IMR-90 (cell line): ENCODE data around the gene TSEN34. TPM values are rescaled to one million over a fixed set of nuclear protein-coding genes. Genes with fewer than 3 reads are reported as not detected.

Experiments used
- ATAC-seq: fragments of 200-7000 bp; cut with Tn5 transposase; 2 replicates; pipeline ENCODE4 v1.9.1; 2020; ENCODE audit warnings: low read depth, mild to moderate bottlenecking, moderate library complexity
- BruUV-seq: library from RNA; stranded (reverse); fragments of 400-500 nt; replicated peaks from 2 replicates; lab custom pipeline; 2021; lab: Mats Ljungman, UMichigan
- CTCF ChIA-PET: fragments of 300-600 bp; formaldehyde crosslinking; extraction: SDS; loops from one replicate; lab custom pipeline; 2021; ENCODE audit warnings: antibody characterized with exemption; lab: Yijun Ruan, JAX
- POLR2A ChIA-PET: fragments of 300-600 bp; sonication (Branson Sonifier 250); formaldehyde crosslinking; loops from one replicate; lab custom pipeline; 2022; ENCODE audit warnings: antibody characterized with exemption; ENCODE audit not compliant: unreplicated experiment; lab: Charles Lee
- DNase-seq: peaks from one replicate; pipeline ENCODE4 v3.0.0; 2013
- H2AFZ ChIP-seq: replicated peaks from 2 replicates; pipeline ENCODE3; 2013; ENCODE audit warnings: low read length, mild to moderate bottlenecking; ENCODE audit not compliant: poor library complexity
- H2AK5ac ChIP-seq: 2 replicates; pipeline ENCODE4 v1.6.1; 2013; ENCODE audit warnings: low read depth, low read length, inconsistent platforms
- H2AK9ac ChIP-seq: replicated peaks from 2 replicates; pipeline ENCODE3; 2013; ENCODE audit warnings: mild to moderate bottlenecking, low read depth, low read length, moderate library complexity; ENCODE audit not compliant: poor library complexity
- H2BK120ac ChIP-seq: 2 replicates; pipeline ENCODE4 v1.6.1; 2013; ENCODE audit warnings: low read depth, low read length, inconsistent platforms
- H2BK15ac ChIP-seq: 3 replicates; pipeline ENCODE4 v1.6.1; 2013; ENCODE audit warnings: low read depth, low read length, inconsistent platforms
- H2BK20ac ChIP-seq: 2 replicates; pipeline ENCODE4 v1.6.1; 2013; ENCODE audit warnings: low read depth, mild to moderate bottlenecking, inconsistent platforms, low read length, moderate library complexity
- H2BK5ac ChIP-seq: 2 replicates; pipeline ENCODE4 v1.6.1; 2013; ENCODE audit warnings: mild to moderate bottlenecking, low read depth, low read length, inconsistent platforms; ENCODE audit not compliant: poor library complexity, severe bottlenecking
- H3K14ac ChIP-seq: replicated peaks from 2 replicates; pipeline ENCODE4 v1.6.1; 2013; ENCODE audit warnings: low read depth, low read length, inconsistent platforms
- H3K18ac ChIP-seq: 2 replicates; pipeline ENCODE4 v1.6.1; 2013; ENCODE audit warnings: low read depth, low read length, control low read depth
- H3K23ac ChIP-seq: 2 replicates; pipeline ENCODE4 v1.6.1; 2013; ENCODE audit warnings: low read depth, low read length, inconsistent platforms
- H3K27ac ChIP-seq: 2 replicates; pipeline ENCODE4 v1.5.1; 2013; ENCODE audit warnings: mild to moderate bottlenecking, control low read depth, low read length; ENCODE audit not compliant: insufficient read depth
- H3K27me3 ChIP-seq: 2 replicates; pipeline ENCODE4 v1.6.1; 2013; ENCODE audit warnings: low read length; ENCODE audit not compliant: control insufficient read depth, insufficient read depth
- H3K36me3 ChIP-seq: 2 replicates; pipeline ENCODE4 v1.6.1; 2013; ENCODE audit warnings: low read length, mixed read lengths; ENCODE audit not compliant: control insufficient read depth, insufficient read depth
- H3K4ac ChIP-seq: 2 replicates; pipeline ENCODE4 v1.6.1; 2013; ENCODE audit warnings: low read depth, low read length, inconsistent platforms
- H3K4me1 ChIP-seq: 2 replicates; pipeline ENCODE4 v1.6.1; 2013; ENCODE audit warnings: low read length, mixed read lengths; ENCODE audit not compliant: control insufficient read depth, insufficient read depth
- H3K4me2 ChIP-seq: 2 replicates; pipeline ENCODE4 v1.6.1; 2013; ENCODE audit warnings: low read depth, mild to moderate bottlenecking, control low read depth, low read length, moderate library complexity
- H3K4me3 ChIP-seq: 2 replicates; pipeline ENCODE4 v1.5.1; 2013; ENCODE audit warnings: low read depth, mild to moderate bottlenecking, control low read depth, low read length, moderate library complexity; ENCODE audit not compliant: insufficient read depth
- H3K56ac ChIP-seq: 2 replicates; pipeline ENCODE4 v1.6.1; 2013; ENCODE audit warnings: low read length, inconsistent platforms; ENCODE audit not compliant: insufficient read depth; ENCODE audit errors: extremely low read depth
- H3K79me1 ChIP-seq, 2 experiments: 2 replicates each; pipeline ENCODE4 v1.6.1; 2013; ENCODE audit warnings: low read length in 2 of 2, inconsistent platforms in 1 of 2, low read depth in 1 of 2
- H3K9ac ChIP-seq: 2 replicates; pipeline ENCODE4 v1.6.1; 2013; ENCODE audit warnings: low read depth, low read length, control low read depth
- H3K9me1 ChIP-seq: 2 replicates; pipeline ENCODE4 v1.6.1; 2013; ENCODE audit warnings: low read length, inconsistent platforms; ENCODE audit not compliant: insufficient read depth
- H3K9me3 ChIP-seq: 2 replicates; pipeline ENCODE4 v1.6.1; 2013; ENCODE audit warnings: low read length; ENCODE audit not compliant: control insufficient read depth, insufficient read depth
- H4K20me1 ChIP-seq: 2 replicates; pipeline ENCODE4 v1.6.1; 2013; ENCODE audit warnings: low read length, inconsistent platforms; ENCODE audit not compliant: insufficient read depth
- H4K5ac ChIP-seq: 2 replicates; pipeline ENCODE4 v1.6.1; 2013; ENCODE audit warnings: mild to moderate bottlenecking, low read depth, low read length, control low read depth
- H4K8ac ChIP-seq, 2 experiments: 2 replicates each; pipeline ENCODE4 v1.6.1; 2013; ENCODE audit warnings: low read depth in 2 of 2, low read length in 2 of 2, control low read depth in 1 of 2, inconsistent platforms in 1 of 2
- H4K91ac ChIP-seq: 2 replicates; pipeline ENCODE4 v1.6.1; 2013; ENCODE audit warnings: low read depth, low read length, inconsistent platforms; ENCODE audit not compliant: insufficient read depth
- CHD1 ChIP-seq: IDR thresholded peaks from 2 replicates; pipeline ENCODE4 v1.6.1; 2012; ENCODE audit warnings: low read depth, low read length, improper control_type of control experiment
- MAFK ChIP-seq: IDR thresholded peaks from 2 replicates; pipeline ENCODE4 v1.6.1; 2012; ENCODE audit warnings: low read depth, low read length, improper control_type of control experiment
- MAZ ChIP-seq: IDR thresholded peaks from 2 replicates; pipeline ENCODE4 v1.6.1; 2012; ENCODE audit warnings: low read depth, mild to moderate bottlenecking, low read length, improper control_type of control experiment, moderate library complexity, borderline replicate concordance
- SMC3 ChIP-seq: fragments of 150-350 bp; IDR thresholded peaks from 2 replicates; pipeline ENCODE4 v1.6.1; 2016; ENCODE audit warnings: low read depth, mild to moderate bottlenecking, antibody characterized with exemption, low read length, moderate library complexity
- WGBS, 2 experiments: methylation state at CpG; one replicate each; pipeline versions ENCODE4 v1.1.5 to v1.1.7; 2013; ENCODE audit warnings: missing lambda C conversion rate in 2 of 2; ENCODE audit not compliant: insufficient read length in 1 of 2; ENCODE audit errors: extremely low coverage in 2 of 2; 5-methylcytosine and 5-hydroxymethylcytosine counted together
- dilution Hi-C: fragments of 300-500 bp; cut with HindIII; formaldehyde crosslinking; loops from one replicate; pipeline ENCODE4 v1.14.3; 2018; ENCODE audit warnings: low sequenced_read_pairs; ENCODE audit not compliant: unreplicated experiment
- in situ Hi-C: fragments of 300-500 bp; cut with MboI; formaldehyde crosslinking; loops from 3 replicates; pipeline ENCODE4 v1.14.3; 2019; ENCODE audit warnings: low sequenced_read_pairs, inconsistent platforms, mixed read lengths
- intact Hi-C: fragments of 100-400 bp; cut with micrococcal nuclease; formaldehyde crosslinking; loops from 2 replicates; pipeline ENCODE4 v1.10.0; 2022
- polyA plus RNA-seq, 3 experiments: library from polyadenylated mRNA; depleted of rRNA; stranded (reverse); fragments of >200 nt; gene quantifications; 2 replicates each; pipeline ENCODE4 v1.2.3, GENCODE V29; 2012; ENCODE audit warnings: low replicate concordance in 1 of 3
- total RNA-seq: library from RNA; depleted of rRNA; stranded (reverse); fragments of >200 nt; gene quantifications from 2 replicates; pipeline ENCODE4 v1.2.3, GENCODE V29; 2012

TSEN34 gene
- total and polyA plus RNA-seq, 2 of the 4 experiments (the other 2 are of a cell fraction) = 32.1 to 69.4 TPM

DNA sequence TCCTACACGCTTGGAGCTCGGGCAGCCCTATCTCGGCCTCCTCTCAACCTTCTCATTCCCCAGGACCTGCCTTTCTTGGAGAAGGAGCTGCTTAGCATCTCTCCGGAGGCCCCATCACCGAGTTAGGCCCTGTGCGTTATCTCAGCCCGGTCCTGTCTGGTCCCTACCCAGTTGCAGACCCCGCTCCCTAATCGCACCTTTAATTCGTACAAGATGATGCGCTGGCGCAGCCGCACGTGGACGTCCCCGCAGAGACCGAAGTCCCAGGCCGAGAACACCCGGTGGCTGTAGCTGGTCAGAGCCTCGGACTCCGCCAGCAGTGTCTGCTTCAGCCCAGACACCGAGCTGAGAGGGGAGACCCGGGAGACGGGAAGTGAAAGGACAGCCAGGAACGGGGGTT, 25.9 kb upstream of the TSEN34 start:
- Histone ChIP-seq H4K20me1 (no peaks in the 10 kb centered on the region), H3K27ac (no peak overlapping the region), H3K4me2 (no peak overlapping the region), H4K5ac (no peak overlapping the region), H3K36me3 (no peaks in the 10 kb centered on the region), H2BK20ac (no peak overlapping the region), H2BK15ac (no peak overlapping the region), H3K4ac (no peak overlapping the region), H2AFZ (no peak overlapping the region), H2BK5ac (no peak overlapping the region), H3K9me1 (no peaks in the 10 kb centered on the region; the same call in 1 of the 2 replicates), H3K23ac (no peak overlapping the region), H2AK5ac (no peak overlapping the region), H2AK9ac (peak overlapping the region; percentile 65), H3K4me3 (no peak overlapping the region), H2BK120ac (no peak overlapping the region), H3K9me3 (no peaks in the 10 kb centered on the region), H4K8ac (no peak overlapping the region), H3K56ac (no peak overlapping the region), H3K9ac (no peak overlapping the region), H3K27me3 (no peaks in the 10 kb centered on the region), H4K91ac (no peak overlapping the region), H3K79me1 (peaks cover 0 to 15% of the 10 kb centered on the region in 2 experiments; a peak in 1 of 4 replicates), H3K18ac (no peak overlapping the region), H3K14ac (no peak overlapping the region), H3K4me1 (peaks cover 6% of the 10 kb centered on the region; the same call in 1 of the 2 replicates)
- dilution Hi-C loops = no loop called here
- WGBS, 2 experiments = 92% methylated on average over 22 of the region's 25 CpGs; no CpG with 5 or more reads in 1 of the 2 experiments
- CTCF ChIA-PET = no interaction called here
- intact Hi-C loops = no loop called here
- BruUV-seq = no TSS peak
- no peak for DNase-seq
- TF ChIP-seq SMC3 (no peak), MAFK (no peak), MAZ (no peak), CHD1 (no peak)
- ATAC-seq = no peak
- POLR2A ChIA-PET = no interaction called here
- in situ Hi-C loops = no loop called here
